ENCODE data around the gene VASP. TPM values are rescaled to one million over a fixed set of nuclear protein-coding genes. Genes with fewer than 3 reads are reported as not detected.

Gene VASP
- total RNA-seq, 2 donors from 2014 or later, result 236 to 261 TPM

GRCh38 chr19:45489216-45489855 lies 17.9 kb upstream of the VASP start:
- Histone ChIP-seq H3K36me3 (no peaks in the 10 kb centered on the region), H3K4me1 (peaks cover 3% of the 10 kb centered on the region), H3K4me3 (no peak overlapping the region), H3K27me3 (no peaks in the 10 kb centered on the region), H3K9me3 (no peaks in the 10 kb centered on the region), H3K9ac (ENCODE audit: low read depth in 2 of 2, low read length in 2 of 2) (no peak overlapping the region), H3K27ac (no peak overlapping the region)
- intact Hi-C loops (cut with DNase I), result no loop called here
- no peak for DNase-seq
- TF ChIP-seq CTCF (IDR thresholded peaks at IDR 0.05), result no peak

- Histone ChIP-seq H3K27ac (no peak overlapping the region), H3K4me3 (no peak overlapping the region), H3K9ac (ENCODE audit: low read depth in 2 of 2, low read length in 2 of 2) (peak overlapping the region in 1 of 2 donors; percentile 64), H3K4me1 (peaks cover 3% of the 10 kb centered on the region), H3K36me3 (no peaks in the 10 kb centered on the region), H3K27me3 (peaks cover 7% of the 10 kb centered on the region), H3K9me3 (no peaks in the 10 kb centered on the region)
- TF ChIP-seq CTCF (IDR thresholded peaks at IDR 0.05), result no peak
- DNase-seq, result no peak
- intact Hi-C loops (cut with DNase I), result no loop called here
Measured at GRCh38 chr19:45492137-45492626, 15.1 kb upstream of the VASP start.

- H3K9me3 ChIP-seq, result no peaks in the 10 kb centered on the region
- peak overlapping the region; percentile 13 for H3K27ac ChIP-seq
- no peak for TF ChIP-seq CTCF (IDR thresholded peaks at IDR 0.05)
- DNase-seq, result peak; percentile 65
- H3K4me3 ChIP-seq, result peak overlapping the region; percentile 44
- H3K4me1 ChIP-seq, result peaks cover 3% of the 10 kb centered on the region
- intact Hi-C loops (cut with DNase I), result no loop called here
- H3K27me3 ChIP-seq, result peaks cover 9% of the 10 kb centered on the region
- H3K36me3 ChIP-seq, result no peaks in the 10 kb centered on the region
- peak overlapping the region; percentile 59 to 64 for H3K9ac ChIP-seq (ENCODE audit: low read depth in 2 of 2, low read length in 2 of 2)
Measured at GRCh38 chr19:45492627-45493470, 14.4 kb upstream of the VASP start.

GRCh38 chr19:45494261-45494916 lies 12.9 kb upstream of the VASP start:
- intact Hi-C loops (cut with DNase I), result no loop called here
- H3K4me1 ChIP-seq, result peaks cover 16% of the 10 kb centered on the region
- peaks cover 24% of the 10 kb centered on the region for H3K27me3 ChIP-seq
- H3K9ac ChIP-seq (ENCODE audit: low read depth in 2 of 2, low read length in 2 of 2), result no peak overlapping the region
- no peak overlapping the region for H3K27ac ChIP-seq
- H3K36me3 ChIP-seq, result no peaks in the 10 kb centered on the region
- TF ChIP-seq CTCF (IDR thresholded peaks at IDR 0.05), result no peak
- no peak for DNase-seq
- H3K9me3 ChIP-seq, result no peaks in the 10 kb centered on the region
- H3K4me3 ChIP-seq, result no peak overlapping the region

- no peaks in the 10 kb centered on the region for H3K36me3 ChIP-seq
- TF ChIP-seq CTCF (IDR thresholded peaks at IDR 0.05), result no peak
- no peak overlapping the region for H3K27ac ChIP-seq
- DNase-seq, result no peak
- no peak overlapping the region for H3K4me3 ChIP-seq
- intact Hi-C loops (cut with DNase I), result no loop called here
- H3K9ac ChIP-seq (ENCODE audit: low read depth in 2 of 2, low read length in 2 of 2), result no peak overlapping the region
- H3K27me3 ChIP-seq, result peaks cover 24% of the 10 kb centered on the region
- no peaks in the 10 kb centered on the region for H3K9me3 ChIP-seq
- peaks cover 17% of the 10 kb centered on the region for H3K4me1 ChIP-seq
Measured at GRCh38 chr19:45495178-45495577, 12.1 kb upstream of the VASP start.
